OCI-M2 (cell line): Measurements from ENCODE around the gene CAMK2D.

Source experiments
- DNase-seq: peaks from one replicate; lab custom pipeline; 2025; ENCODE audit not compliant: unreplicated experiment; lab: John Stamatoyannopoulos, UW

Gene CAMK2D

DNA sequence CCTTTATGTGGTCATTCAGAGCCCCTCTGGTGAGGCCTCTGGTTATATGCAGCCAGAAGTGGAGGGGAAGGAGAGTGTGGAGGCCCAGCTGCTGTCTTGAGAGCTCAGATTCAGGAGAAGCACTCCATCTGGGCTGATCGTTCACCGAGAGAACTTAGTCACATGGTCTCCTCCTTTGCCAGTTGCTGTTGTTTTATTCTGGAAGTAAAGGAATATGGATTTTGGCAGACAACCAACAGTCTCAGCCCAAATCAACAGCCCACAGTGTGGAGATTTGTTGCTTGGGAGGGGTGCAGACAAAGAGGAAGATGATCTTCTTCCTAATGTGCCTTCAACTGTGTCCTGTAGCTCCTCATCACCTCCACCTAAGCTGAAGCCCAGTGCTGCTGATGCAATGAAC lies 356.7 kb downstream of the CAMK2D start:
- no peak for DNase-seq

DNA sequence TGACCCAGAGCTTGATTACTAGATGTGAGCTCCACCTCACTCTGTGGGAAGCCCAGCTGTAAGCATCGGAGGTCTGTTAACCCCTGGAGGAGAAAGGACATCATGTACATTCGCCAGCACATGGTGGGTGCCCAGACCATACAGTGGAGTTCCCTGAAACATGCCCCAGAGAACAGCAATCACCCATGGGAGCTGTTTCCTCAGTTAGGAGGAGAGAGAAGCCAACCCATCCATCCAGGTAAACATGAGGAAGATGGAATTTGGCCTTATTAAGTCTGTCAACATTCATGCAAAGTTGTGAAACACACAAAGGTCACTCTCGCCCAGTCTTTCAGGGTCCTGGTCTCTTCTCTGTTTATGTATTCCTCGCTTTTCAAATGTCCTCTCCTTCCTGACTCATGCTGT lies 357.4 kb downstream of the CAMK2D start:
- no peak for DNase-seq
